Activated effector memory CD4-positive, alpha-beta T cell treated with Interleukin-2 at 50 U/mL for 16 hours (primary cell): ENCODE data around the gene CTDSP1.

Source experiments
- DNase-seq: peaks from one replicate; pipeline ENCODE4 v3.0.0-alpha.2; 2020

CTDSP1 gene

DNA sequence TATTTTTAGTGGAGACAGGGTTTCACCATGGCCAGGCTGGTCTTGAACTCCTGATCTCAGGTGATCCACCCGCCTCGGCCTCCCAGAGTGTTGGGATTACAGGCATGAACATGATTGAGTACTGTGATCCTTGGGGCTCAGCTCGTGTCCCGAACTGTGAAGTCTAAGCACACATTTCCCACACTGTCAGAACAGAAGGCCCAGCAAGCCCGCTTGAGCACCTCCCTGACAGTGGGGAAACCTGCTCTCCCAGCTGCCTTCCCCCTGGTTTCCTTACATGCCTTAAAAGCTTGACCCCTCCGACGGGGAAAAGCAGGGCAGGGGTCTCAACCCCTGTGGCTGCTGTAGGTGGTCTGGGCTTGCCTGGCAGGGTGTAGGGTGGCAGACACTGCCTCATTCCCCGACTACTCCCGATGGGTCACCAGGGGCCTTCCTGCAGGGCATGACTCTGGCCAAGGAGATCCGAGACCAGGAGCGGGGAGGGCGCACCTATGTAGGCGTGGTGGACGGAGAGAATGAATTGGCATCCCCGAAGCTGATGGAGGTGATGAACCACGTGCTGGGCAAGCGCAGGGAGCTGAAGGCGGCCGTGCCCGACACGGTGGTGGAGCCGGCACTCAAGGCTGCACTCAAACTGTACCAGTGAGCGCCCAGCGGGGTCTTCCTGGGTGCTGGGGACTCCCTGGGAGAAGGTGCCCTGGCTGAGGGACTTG is 29.3 kb downstream of the CTDSP1 start:
- DNase-seq: no peak

DNA sequence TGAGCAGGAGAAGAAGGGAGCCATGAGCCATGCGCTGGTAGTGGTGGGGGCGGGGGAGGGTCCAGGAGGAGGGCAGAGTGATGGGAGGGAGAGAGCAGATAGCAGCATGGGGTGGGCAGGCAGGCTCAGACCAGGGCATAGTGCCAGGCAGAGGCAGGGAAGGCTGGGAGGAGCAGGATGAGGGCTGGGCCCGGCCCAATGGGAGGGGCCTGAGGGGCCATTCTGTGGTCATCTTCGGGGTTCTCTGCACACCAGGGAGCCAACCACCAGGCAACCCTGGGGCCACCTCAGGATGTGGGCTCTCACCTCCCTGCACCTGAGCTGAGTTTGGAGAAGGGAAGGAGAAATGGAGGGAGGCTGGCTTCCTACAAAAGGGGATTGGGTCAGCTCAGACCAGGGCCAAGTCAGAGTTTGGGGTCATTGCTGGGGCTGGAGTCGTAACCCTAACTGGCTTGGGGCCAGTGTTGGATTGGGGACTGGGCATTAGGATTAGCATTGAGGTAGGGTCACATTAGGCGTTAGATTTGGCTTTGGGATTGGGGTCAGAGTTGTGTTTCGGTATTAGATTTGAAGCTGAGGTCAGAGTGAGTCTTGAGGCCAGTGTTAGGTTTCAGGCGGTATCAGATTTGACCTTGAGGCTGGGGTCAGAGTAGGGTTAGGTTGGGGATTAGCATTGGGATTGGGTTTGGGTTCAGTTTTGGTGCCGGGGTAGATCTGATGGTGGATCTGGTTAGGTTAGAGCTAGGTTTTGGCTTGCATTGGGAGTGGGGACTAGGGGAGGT is 30.4 kb downstream of the CTDSP1 start:
- no peak for DNase-seq

DNA sequence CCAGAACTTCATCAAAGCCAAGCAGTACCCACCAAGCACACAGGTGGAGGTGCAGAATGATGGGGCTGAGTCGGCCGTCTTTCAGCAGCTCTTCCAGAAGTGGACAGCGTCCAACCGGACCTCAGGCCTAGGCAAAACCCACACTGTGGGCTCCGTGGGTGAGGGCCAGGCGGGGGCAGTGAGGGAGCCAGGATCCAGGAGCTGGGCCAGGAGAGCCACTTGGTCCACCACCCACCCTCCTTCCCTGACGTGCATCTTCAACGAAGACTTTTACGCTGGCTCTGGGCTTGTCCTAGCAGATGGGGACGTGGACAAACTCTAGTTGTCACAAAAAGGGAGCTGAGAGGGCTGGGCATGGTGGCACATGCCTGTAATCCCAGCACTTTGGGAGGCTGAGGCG is 31.1 kb downstream of the CTDSP1 start:
- DNase-seq: no peak

DNA sequence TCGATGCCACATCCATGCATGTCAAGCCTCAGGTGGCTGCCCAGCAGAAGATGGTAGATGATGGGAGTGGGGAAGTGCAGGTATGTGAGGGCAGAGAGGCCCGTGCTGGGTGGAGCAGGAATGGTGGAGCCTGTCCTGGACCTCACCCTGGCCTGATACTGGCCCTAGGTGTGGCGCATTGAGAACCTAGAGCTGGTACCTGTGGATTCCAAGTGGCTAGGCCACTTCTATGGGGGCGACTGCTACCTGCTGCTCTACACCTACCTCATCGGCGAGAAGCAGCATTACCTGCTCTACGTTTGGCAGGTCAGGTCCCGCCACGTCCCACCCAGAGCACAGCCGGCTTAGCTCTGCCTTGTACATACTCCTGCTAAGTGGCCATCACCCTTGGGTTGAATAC is 32.2 kb downstream of the CTDSP1 start:
- no peak for DNase-seq

DNA sequence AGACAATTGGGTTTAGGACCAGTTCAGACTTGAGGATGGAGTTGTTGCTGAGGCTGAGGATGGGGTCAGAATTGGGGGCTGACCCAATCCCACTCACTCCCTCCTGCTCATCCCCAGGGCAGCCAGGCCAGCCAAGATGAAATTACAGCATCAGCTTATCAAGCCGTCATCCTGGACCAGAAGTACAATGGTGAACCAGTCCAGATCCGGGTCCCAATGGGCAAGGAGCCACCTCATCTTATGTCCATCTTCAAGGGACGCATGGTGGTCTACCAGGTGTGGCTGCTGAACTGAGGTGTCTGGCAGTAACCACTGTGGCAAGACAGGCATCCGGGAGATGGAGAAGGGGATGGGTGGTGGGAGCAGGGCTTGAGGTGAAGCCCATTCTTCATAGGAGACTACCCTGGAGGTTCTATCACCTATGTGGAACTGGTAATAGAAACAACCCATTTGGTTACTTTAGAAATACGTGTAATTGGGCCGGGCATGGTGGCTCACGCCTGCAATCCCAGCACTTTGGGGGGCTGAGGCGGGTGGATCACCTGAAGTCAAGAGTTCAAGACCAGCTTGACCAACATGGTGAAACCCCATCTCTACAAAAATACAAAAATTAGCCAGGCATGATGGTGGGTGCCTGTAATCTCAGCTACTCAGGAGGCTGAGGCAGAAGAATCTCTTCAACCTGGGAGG is 33.2 kb downstream of the CTDSP1 start:
- no peak for DNase-seq

DNA sequence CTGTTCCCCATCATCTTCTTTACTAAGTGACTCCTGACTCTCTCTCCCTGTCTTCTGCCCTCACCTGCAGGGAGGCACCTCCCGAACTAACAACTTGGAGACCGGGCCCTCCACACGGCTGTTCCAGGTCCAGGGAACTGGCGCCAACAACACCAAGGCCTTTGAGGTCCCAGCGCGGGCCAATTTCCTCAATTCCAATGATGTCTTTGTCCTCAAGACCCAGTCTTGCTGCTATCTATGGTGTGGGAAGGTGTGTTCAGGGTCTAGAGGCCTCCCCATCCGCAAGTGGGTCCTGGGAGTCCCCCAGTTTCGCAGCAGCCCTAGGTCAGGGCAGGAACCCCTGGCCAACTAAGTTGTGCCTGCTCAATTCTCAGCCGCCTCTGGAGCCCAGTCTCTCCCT is 34.8 kb downstream of the CTDSP1 start:
- DNase-seq: no peak

DNA sequence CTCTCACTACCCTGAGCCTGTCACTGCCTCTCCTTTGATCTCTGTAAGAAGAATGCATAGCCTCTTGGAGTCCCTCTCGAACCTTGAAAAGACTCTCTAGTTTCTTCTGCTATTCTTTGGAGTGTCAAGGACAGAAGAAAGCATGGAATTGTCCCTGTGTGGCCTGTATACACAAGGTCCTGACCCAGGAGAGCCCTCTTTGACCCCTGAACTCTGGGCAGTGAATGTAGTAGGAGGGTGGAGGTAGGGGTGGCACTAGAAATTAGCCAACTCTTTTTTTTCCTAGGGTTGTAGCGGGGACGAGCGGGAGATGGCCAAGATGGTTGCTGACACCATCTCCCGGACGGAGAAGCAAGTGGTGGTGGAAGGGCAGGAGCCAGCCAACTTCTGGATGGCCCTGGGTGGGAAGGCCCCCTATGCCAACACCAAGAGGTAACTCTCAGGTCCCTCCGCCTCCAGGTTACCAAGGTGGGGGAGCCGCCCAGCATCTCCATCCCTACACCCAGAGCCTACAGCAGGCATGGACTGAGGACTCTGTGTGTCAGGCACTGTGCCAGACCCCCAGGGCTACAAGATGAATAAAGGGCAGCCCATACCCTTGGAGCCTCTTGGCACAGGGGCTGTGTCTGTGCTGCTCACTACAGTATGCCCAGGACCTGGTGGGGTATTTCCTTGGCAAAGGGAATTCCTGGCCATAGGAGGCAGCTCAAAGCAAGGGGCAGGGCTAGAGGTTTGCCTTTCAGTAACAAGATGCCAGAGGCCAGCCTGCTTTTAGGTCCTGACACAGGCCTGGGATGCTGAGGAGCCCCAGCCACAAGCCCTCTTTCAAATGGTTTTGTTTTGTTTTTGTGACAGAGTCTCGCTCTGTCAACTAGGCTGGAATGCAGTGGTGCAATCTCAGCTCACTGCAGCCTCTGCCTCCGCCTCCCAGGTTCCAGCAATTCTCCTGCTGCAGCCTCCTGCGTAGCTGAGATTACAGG is 35.6 kb downstream of the CTDSP1 start:
- DNase-seq: no peak

DNA sequence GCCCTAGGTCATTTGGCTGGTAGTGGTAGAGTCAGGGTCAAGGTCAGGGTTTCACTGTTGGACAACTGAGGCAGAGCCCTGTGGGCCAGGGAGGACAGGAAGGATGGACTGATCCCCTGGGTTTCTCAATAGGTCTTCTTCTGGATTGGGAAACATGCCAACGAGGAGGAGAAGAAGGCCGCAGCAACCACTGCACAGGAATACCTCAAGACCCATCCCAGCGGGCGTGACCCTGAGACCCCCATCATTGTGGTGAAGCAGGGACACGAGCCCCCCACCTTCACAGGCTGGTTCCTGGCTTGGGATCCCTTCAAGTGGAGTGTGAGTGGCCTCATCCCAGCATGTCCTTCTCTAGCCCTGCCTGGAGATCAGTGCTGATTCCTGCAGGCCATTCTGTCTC is 37.3 kb downstream of the CTDSP1 start:
- no peak for DNase-seq

DNA sequence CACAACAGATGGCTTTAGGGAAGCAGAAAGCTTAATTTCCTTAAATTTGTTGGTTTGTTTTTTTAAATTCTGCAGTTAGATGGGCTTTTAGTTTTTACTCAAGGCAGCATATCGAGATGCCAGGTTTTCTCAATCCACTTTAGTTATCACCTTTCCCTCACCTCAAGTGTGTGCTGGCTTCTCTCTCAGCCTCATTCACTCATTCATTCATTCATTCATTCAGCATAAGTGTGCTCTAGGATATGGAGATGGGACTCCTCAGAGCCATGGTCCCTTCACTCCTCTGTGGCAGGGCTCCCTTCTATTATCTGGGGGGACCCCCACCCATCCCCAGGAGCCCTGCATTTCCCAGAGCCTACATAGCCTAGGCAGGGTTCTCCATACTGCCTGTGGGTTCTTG is 38.3 kb downstream of the CTDSP1 start:
- DNase-seq: no peak

DNA sequence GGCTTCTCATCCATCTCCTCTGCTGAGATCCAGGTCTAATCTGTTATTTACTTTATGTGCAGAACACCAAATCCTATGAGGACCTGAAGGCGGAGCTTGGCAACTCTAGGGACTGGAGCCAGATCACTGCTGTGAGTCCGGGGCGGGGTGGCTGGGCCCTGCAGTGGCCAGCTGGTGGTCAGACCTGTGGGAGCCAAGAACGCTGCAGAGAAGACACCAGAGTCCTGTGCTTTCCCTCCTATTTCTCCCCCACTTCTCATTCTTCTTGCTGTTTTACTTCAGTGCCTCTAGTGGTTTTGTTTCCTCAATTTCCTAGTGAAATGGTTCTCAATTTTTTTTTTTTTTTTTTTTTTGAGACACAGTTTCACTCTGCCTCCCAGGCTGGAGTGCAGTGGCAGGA is 38.9 kb downstream of the CTDSP1 start:
- no peak for DNase-seq

DNA sequence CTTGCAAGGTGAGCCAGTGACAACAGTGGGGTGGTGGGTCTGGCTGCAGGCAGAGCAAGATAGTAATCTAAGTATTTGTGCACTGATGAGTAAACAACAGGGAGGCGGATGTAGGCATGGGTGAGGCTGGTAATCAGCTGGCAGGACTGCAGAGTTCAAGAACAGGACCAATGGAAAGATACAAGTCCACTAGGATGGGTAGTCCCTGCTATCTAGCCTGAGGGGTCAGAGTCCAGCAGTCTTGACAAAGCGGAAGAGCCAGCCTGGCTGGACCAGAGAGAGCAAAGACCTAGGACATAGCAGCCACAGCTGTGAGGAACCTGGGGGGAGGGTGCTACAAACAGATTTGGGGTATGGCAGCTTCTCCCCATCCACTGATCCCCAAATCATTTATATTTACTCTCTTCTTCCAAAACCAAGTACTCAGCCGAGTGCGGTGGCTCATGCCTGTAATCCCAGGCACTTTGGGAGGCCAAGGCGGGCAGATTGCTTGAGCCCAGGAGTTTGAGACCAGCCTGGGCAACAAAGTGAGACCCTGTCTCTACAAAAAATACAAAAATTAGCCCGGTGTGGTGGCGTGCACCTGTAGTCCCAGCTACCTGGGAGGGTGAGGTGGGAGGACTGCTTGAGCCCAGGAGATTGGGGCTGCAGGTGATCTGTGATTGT is 45.2 kb downstream of the CTDSP1 start:
- DNase-seq: no peak

DNA sequence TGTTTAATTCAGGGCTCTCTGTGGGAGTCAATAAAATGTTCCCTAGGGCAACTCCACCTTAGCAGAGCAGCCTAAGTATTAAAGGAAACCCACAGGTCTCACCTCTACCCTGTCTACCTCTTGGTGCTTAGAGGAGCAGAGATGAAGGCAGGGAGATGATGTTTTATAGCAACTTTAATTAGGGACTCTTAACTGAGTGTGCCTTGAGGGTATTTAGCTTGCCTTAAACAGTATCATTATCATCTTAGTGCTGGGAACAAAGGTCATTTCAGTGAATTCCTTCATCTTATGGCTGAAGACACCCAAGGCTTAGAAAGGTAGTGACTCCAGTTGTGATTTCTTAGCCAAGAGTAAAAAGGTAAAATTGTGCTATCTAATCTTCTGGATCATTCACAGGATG is 45.9 kb downstream of the CTDSP1 start:
- no peak for DNase-seq

DNA sequence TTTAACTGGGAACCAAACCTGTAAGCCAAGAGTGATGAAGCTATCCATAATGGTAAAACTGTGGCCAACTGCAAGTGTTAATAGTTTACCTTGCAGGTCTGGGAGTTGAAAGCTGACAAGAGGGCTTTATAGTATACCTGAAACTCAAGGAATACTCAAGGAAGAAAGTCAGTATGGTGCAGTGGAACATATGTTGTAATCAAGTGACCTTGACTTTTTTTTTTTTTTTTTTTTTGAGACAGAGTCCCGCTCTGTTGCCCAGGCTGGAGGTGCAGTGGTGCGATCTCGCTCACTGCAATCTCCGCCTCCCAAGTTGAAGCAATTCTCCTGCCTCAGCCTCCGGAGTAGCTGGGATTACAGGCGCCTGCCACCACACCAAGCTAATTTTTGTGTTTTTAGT is 46.9 kb downstream of the CTDSP1 start:
- no peak for DNase-seq

DNA sequence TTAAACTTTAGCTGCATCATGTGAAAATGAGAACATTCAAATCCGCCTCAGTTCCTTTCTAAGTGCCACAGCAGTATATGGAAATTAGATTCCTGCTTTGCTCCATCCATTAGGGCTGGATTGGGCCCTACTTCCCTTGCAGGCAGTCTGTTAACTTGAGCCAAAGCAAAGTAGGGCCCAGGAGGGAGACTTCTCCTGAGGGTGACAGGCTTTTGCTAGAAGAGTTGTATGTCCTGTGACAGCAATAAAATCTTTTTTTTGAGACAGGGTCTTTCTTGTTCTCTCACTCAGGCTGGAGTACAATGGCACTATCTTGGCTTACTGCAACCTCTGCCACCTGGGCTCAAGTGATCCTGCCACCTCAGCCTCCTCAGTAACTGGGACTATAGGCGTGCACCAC is 47.4 kb downstream of the CTDSP1 start:
- DNase-seq: no peak

DNA sequence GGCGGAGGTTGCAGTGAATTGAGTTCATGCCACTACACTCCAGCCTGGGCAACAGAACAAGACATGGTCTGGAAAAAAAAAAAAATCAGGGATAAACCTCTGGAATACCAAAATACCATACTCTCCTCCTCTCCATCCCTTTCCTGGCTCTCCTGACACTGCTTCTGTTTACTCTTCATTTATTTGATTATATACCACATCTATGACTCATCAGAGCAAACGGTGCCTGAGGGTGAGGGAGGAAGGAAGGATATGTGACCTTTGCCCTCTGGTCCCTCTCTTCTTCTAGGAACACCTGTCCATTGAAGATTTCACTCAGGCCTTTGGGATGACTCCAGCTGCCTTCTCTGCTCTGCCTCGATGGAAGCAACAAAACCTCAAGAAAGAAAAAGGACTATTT is 49.3 kb downstream of the CTDSP1 start:
- no peak for DNase-seq

DNA sequence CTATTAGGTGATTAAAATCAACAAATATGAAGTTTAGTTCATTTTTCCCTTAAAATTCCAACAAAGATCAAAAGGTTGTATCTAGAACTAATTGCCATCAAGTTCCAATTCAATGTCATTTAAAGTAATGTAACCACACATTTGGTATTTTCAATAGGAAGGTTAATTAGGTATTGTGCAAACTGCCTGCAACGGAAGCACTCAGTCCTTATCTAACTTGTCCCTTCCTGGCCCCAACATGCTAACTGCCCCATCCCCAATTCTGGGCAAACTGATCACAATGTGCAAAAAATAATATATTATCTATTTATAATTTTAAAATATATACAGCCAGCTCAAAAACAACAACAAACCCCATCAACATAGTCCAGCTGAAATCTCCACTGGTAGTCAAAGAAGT is 52.4 kb downstream of the CTDSP1 start:
- no peak for DNase-seq
